HG03342 (cell line): ENCODE measurements around the gene MAP2K2.

ENCODE experiments used
- ATAC-seq: cut with Tn5 transposase; IDR thresholded peaks from one replicate; pipeline ENCODE4 v1.9.1; 2021; ENCODE audit warnings: mild to moderate bottlenecking, moderate library complexity; ENCODE audit not compliant: unreplicated experiment

MAP2K2 gene

GRCh38 chr19:4062419-4063368, 61.2 kb downstream of the MAP2K2 start:
- ATAC-seq: no peak

- ATAC-seq: no peak
These were observed 62.1 kb downstream of the MAP2K2 start for GRCh38 chr19:4061683-4062418.

DNA sequence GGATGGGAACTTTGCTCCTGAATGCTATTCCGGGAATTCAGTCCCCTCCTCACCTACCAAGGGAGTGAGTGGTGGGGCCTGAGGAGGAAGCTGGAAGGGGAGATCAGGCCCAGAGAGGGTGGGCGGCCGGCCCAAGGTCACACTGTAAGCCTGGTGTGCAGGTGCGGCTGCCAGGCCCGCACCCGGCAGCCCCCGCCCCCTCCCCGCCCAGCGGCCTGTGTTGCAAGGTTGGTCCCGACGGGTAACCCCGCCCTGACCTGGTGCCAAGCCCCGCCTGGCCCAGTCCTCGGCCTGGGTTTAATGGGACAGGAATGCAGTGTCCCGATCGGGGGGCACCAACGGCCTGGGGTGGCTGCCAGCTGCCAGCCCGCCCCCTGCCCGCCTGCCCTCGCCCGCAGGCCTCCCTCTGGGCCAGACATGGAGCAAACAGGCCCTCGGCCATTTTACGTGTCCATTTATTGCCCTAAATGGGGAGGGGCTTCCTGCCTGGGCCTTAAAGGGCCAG, 62.7 kb downstream of the MAP2K2 start:
- no peak for ATAC-seq

DNA sequence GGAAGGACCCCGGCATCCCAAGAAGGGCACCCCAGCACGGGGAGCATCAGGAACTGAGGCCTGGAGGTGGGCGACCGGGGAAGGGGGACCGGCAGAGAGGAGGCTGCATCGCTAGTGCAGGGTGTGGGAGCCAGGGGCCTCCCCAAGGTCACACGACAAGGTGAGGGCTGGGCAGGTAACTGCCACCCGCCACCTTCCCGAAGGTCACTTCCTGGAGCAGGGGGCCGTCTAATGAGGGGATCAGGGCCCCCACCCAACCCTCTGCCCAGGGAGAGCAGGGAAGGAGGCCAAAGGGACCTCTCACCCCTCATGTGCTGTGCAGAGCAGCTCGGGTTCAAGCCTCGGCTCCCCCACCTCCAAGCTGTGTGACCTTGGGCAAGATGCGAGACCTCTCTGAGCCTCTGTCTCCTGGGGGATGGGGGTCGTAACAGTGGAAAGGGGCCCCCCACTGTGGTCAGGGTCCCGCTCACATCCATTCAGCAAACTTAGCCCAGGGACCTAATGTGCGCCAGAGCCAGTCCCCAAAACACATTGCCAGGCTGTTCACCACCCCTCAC, 63.2 kb downstream of the MAP2K2 start:
- no peak for ATAC-seq

- ATAC-seq: no peak
These were observed 63.9 kb downstream of the MAP2K2 start for GRCh38 chr19:4059891-4060620.

DNA sequence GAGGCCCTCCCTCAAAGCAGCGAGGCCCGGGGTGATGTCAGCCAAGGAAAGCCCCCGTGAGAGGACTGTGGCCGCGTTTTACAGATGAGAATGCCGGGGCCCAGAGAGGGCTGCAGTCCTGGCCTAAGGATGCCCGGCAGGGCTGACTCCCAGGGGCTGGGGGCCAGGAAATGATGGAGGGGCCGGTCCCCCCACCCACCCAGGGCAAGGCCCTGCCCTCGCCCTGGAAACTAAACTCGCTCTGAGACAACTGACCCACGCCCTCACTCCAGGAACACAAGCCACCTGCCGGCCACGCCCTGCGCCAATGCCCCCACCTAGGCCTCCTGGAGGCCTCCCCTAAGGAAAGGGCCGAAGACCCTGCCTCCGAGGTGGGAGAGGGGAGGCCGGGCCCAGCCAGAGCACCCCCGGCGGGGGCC, 64.5 kb downstream of the MAP2K2 start:
- no peak for ATAC-seq

DNA sequence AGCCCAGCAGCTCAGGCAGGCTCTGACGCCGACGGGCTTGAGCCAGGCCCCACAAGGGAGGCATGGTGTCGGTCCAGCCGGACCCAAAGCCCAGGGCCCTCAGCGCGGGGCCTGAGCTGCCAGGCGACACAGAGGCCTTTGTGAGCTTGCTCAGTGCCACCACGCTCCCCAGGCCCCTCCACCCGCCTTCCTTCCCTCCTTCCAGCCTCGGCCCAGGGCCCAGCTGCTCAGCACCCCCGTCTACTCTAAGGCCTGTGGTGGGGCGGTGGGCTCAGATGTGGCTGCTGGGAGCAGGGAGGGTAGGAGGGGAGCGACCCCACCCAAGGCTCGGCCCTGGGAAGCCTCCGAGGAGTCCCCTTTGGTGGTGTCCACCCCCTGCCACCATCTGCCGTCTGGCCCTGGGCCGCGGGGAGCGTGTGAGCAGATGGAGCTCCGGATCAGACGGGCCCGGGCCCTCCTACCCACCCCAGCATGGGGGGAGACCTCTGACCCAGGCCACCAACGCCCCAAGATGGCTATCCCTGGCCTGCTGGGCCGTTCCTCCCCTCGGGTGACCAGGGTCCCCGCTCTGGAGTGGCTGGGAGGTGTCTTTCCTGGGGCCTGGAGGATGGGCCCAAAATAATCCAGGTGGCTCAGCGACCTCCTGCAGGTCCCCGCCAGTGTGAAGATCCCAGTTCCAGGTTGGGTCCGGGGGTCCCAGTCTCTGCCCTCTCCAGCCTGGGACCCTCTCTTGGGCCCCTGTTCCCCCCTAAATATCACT, 65.0 kb downstream of the MAP2K2 start:
- ATAC-seq: no peak

DNA sequence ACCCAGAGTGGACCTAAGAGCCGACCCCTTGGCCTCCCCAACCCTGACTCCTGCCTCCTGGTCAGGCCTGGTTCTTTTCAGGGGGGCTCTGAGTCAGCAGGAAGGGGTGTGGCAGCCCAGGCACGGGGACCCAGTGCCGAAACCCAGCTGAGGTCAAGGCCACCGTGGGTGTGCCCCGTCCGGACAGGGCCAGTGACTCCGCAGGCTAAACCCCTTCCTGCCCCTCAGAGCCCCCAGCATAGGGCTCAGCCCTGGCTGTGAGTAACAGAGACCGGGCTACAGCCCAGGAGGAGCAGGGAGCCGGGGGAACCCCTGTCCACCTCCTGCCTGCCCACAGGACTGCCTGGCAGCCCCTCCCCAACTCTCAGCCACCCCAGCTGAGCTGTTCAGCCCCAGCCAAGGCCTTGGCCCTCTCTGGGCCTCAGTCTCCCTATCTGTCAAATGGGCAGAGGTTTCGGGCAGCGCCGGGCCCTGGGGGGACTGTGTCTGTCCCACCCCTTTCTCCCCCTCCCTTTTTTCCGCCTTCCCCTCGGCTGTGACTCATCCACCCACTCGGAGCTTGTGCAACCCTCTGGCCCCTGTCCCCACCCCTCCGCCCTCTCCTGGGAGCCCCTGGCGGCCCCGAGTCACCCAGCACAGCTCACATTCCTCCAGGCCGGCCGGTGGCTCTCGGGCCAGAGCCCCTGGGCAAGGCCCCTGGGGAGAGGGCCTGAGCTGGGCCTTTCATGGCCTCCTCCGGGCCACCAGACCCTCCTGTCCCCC, 65.8 kb downstream of the MAP2K2 start:
- no peak for ATAC-seq

DNA sequence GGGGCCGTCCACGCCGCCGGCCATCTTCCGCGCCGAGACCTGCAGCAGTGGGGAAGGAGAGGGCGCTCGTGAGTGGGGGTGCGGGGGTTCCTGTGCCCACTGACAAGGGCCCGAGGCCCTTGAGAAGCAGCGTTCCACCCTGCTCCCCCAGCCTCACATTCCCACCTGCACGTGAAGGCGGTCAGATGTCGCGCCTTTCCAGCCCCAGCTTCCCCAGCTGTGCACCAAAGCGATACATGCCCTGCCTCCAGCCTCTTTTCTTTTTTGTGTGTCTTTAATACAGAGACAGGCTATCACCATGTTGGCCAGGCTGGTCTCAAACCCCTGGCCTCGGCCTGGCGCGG, 68.7 kb downstream of the MAP2K2 start:
- no peak for ATAC-seq

DNA sequence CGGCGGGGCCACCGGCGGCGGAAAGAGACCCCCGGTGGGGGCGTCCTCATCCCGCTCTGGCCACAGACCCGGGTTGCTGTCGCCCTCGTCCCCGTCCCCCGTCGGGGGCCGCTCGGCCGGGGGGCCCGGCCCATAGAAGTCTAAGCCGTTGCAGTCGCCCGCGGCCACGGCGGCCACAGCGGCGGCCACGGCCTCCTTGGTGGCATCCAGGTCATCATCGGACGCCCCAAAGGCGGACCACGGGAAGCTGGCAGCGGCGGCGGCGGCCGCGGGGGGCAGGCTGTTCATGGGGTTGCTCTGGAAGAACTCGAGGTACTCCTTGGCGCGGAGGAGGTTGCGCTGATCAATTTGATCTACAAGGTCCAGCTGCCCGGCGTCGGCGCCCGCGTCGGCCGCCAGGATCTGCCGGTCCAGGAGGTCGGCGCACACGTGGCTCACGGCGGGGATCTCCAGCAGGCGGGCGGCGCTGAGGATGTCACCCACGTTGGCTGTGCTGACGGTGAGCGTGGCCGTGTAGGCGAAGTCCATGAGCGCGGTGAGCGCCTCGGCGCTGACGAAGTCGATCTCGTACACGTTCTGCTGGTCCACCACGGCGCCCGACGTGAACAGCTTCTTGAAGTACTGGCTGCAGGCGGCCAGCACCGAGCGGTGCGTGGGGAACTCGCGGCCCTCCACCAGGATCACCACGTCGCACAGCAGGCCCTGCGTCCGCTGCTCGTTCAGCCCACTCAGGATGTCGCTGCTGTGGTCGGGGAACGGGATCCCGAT, 69.3 kb downstream of the MAP2K2 start:
- no peak for ATAC-seq

- no peak for ATAC-seq
These were observed 70.2 kb downstream of the MAP2K2 start for GRCh38 chr19:4053423-4054324.

DNA sequence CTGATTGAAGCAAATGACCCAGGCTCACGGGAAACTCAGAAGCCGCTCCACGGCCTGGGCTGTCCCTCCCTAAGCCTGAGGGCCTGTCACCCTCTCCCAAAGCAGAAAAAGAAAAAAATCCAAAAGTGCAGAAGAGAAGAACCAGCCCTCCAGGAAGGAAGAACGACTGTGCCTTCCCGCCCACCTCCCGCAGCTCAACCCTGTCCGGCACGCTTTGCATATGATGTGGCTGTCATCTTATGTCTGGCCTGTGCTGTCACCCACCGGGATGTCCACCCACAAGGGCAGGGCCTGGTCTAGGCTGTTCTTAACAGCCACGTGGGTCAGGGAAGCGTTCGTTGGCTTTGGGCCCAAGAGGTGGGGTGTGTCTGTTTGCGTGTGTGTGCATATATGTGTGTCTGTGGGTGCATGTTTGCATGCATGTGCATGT, 70.9 kb downstream of the MAP2K2 start:
- ATAC-seq: no peak

GRCh38 chr19:4052114-4052992, 71.6 kb downstream of the MAP2K2 start:
- no peak for ATAC-seq

DNA sequence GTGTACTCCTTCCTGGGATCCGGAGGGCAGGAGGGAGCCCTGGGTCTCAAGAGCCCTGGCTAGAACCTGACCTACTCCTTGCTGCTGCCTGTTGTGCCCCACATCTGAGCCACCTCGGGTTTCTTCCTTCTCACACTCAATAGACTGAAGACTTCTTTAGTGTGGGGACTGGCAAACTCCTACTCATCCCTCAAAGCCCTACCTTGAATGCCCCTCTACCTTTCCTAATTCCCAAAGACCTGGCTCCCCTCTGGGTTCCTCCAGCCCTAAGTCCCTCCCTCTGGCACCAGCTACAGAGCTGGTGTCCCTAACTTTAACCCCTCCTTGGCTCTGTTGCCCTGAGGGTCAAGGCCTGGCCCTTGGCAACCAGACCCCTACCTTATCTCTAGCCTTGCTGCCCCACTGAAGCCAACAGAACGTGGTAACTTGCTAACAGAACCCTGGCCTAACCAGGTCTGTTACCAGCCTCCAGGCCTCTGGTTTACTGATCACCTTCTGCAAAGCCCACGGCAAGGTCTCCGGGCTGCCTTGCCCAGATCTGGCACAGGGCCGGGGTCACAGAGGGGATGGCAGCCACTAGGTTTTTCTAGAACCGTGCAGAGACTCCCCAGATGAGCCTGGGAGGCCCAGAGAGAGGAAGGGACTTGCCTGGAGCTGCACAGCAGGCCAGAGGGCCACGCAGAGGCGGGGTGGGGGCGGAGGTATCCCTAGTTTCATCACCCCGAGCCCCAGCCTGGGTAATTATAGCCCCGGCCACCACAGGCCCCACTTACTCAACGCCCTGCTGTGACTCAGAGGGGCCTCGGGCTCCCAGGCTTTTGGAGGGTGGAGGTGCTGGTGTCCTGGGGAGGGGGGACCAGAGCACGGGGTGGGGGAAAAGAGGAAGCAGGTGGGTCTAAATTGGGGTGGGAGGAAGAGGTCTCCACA, 72.5 kb downstream of the MAP2K2 start:
- no peak for ATAC-seq

GRCh38 chr19:4049432-4049831, 74.5 kb downstream of the MAP2K2 start:
- no peak for ATAC-seq
